Body of pancreas (tissue), 4 donors: ENCODE measurements around the gene USP12.
"Not testable (repeated sequence)": the region's sequence is repeated elsewhere in the genome, so short reads cannot be mapped to it uniquely, and the experiment has no call there.

Experiments used
- POLR2A ChIP-seq, 3 donors: fragments of 450-650 bp; IDR thresholded peaks; one replicate each; pipeline ENCODE4 v1.6.1; 2016; ENCODE audit warnings: antibody characterized with exemption in 3 of 3, mild to moderate bottlenecking in 2 of 3
- TF ChIP-seq, protein P1 (sequence below), 7 experiments: fragments of 450-650 bp in 4 of 7; fragments of 200-600 bp in 3 of 7; sonication (generic) in 3 of 7; IDR thresholded peaks; one replicate each; pipeline ENCODE4 v1.5.1; 2016 to 2019; ENCODE audit warnings: antibody characterized with exemption in 7 of 7

DNA sequence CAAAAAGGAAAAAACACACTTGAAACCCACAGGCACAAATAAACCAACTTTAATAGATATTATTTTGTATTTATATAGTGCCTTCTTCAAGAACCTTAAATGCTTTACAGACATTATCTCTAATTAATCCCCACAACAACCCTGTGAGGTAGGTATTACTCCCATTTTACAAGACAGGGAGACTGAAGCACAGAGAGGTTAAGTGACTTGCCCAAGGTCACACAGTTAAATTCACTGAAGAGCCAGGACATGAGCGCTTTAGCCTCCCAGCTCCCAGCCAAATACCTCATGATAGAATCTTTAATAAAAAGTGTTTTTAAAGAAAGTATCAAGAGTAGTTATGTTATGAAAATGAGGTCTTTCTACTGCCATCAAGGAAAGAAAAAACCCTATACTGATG, 105.5 kb downstream of the USP12 start:
- TF ChIP-seq, protein P1, sequence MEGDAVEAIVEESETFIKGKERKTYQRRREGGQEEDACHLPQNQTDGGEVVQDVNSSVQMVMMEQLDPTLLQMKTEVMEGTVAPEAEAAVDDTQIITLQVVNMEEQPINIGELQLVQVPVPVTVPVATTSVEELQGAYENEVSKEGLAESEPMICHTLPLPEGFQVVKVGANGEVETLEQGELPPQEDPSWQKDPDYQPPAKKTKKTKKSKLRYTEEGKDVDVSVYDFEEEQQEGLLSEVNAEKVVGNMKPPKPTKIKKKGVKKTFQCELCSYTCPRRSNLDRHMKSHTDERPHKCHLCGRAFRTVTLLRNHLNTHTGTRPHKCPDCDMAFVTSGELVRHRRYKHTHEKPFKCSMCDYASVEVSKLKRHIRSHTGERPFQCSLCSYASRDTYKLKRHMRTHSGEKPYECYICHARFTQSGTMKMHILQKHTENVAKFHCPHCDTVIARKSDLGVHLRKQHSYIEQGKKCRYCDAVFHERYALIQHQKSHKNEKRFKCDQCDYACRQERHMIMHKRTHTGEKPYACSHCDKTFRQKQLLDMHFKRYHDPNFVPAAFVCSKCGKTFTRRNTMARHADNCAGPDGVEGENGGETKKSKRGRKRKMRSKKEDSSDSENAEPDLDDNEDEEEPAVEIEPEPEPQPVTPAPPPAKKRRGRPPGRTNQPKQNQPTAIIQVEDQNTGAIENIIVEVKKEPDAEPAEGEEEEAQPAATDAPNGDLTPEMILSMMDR (IDR thresholded peaks at IDR 0.05), result not testable (repeated sequence)
- not testable (repeated sequence) for TF ChIP-seq POLR2A (IDR thresholded peaks at IDR 0.05)
